ENCODE measurements around the gene PHF21A. TPM values are rescaled to one million over a fixed set of nuclear protein-coding genes. Genes with fewer than 3 reads are reported as not detected.

The PHF21A gene
- total RNA-seq, 4 donors from 2014 or later, result 8.9 to 118 (median 34.4) TPM

- Histone ChIP-seq H3K9me3 (no peaks in the 10 kb centered on the region), H3K27ac (no peak overlapping the region)
- TF ChIP-seq CTCF (IDR thresholded peaks at IDR 0.05), result no peak
- no peak for TF ChIP-seq POLR2A (IDR thresholded peaks at IDR 0.05)
These were observed 57.0 kb downstream of the PHF21A start for GRCh38 chr11:46064221-46064620.

GRCh38 chr11:46063138-46063537 lies 58.1 kb downstream of the PHF21A start:
- H3K4me3 ChIP-seq, result no peak overlapping the region
- no peaks in the 10 kb centered on the region for H3K36me3 ChIP-seq
- H3K27me3 ChIP-seq, result no peaks in the 10 kb centered on the region
- H3K9me3 ChIP-seq, result no peaks in the 10 kb centered on the region
- no peak for DNase-seq
- H3K4me1 ChIP-seq, result no peaks in the 10 kb centered on the region
- H3K27ac ChIP-seq, result no peak overlapping the region
- TF ChIP-seq POLR2A (IDR thresholded peaks at IDR 0.05), result no peak
- no peak for TF ChIP-seq CTCF (IDR thresholded peaks at IDR 0.05)

More at GRCh38 chr11:46064221-46064620, 57.0 kb downstream of the PHF21A start:
- DNase-seq, result no peak
- Histone ChIP-seq H3K4me3 (no peak overlapping the region), H3K36me3 (no peaks in the 10 kb centered on the region), H3K4me1 (no peaks in the 10 kb centered on the region), H3K27me3 (no peaks in the 10 kb centered on the region)

DNA sequence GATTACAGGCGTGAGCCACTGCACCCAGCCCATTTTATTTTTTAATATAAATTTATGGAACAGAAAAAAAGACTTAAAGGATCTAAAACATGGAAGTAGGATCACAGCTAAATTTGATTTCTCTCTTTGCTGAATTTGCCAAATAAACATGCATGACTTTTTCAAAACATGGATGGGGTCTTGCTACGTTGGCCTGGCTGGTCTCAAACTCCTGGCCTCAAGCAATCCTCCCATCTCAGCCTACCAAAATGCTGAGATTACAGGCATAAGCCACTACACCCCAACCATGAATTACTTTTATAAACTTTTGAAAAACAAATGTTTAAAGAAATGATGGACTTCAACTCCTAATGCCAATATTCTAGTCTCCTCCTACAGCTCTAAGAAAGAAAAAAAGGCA lies 61.2 kb downstream of the PHF21A start:
- H3K27ac ChIP-seq, result no peak overlapping the region
- H3K4me3 ChIP-seq, result no peak overlapping the region
- H3K27me3 ChIP-seq, result no peaks in the 10 kb centered on the region
- no peak for DNase-seq
- no peaks in the 10 kb centered on the region for H3K9me3 ChIP-seq
- TF ChIP-seq CTCF (IDR thresholded peaks at IDR 0.05) (no peak), POLR2A (IDR thresholded peaks at IDR 0.05) (no peak)
- no peaks in the 10 kb centered on the region for H3K36me3 ChIP-seq
- H3K4me1 ChIP-seq, result peaks cover 0 to 3% (median 0%) of the 10 kb centered on the region in 4 donors

DNA sequence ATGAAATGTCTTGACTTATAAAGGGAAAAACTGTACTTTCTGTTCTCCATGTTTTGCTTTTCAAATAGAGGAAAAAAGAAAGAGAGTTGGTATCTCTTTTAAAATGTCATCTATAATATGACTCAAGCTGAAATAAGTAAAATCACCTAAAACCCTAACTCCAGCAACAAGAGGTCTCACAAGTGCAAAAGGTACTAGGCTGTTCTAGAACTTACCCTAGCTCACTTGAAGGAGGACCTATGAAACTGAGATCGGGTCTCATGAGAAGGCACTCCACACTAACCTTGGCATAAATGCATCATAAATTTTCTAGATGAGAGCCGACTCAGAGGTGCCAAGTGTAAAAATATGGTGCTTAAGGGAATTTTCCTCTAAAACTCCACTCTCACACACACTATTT lies 63.8 kb downstream of the PHF21A start:
- TF ChIP-seq CTCF (IDR thresholded peaks at IDR 0.05) (no peak), POLR2A (IDR thresholded peaks at IDR 0.05) (no peak)
- no peak overlapping the region for H3K27ac ChIP-seq
- H3K27me3 ChIP-seq, result no peaks in the 10 kb centered on the region
- H3K4me1 ChIP-seq, result peaks cover 0 to 3% (median 0%) of the 10 kb centered on the region in 4 donors
- no peaks in the 10 kb centered on the region for H3K36me3 ChIP-seq
- H3K4me3 ChIP-seq, result no peak overlapping the region
- DNase-seq, result no peak
- H3K9me3 ChIP-seq, result no peaks in the 10 kb centered on the region

GRCh38 chr11:46055371-46055770 lies 65.9 kb downstream of the PHF21A start:
- no peaks in the 10 kb centered on the region for H3K36me3 ChIP-seq
- no peak overlapping the region for H3K27ac ChIP-seq
- no peak for DNase-seq
- H3K4me1 ChIP-seq, result peaks cover 0 to 3% (median 0%) of the 10 kb centered on the region in 4 donors
- no peak overlapping the region for H3K4me3 ChIP-seq
- H3K9me3 ChIP-seq, result no peaks in the 10 kb centered on the region
- no peaks in the 10 kb centered on the region for H3K27me3 ChIP-seq
- no peak for TF ChIP-seq CTCF (IDR thresholded peaks at IDR 0.05)
- no peak for TF ChIP-seq POLR2A (IDR thresholded peaks at IDR 0.05)

- Histone ChIP-seq H3K4me3 (no peak overlapping the region), H3K36me3 (no peaks in the 10 kb centered on the region), H3K27ac (no peak overlapping the region), H3K4me1 (no peaks in the 10 kb centered on the region), H3K9me3 (no peaks in the 10 kb centered on the region), H3K27me3 (no peaks in the 10 kb centered on the region)
- no peak for TF ChIP-seq CTCF (IDR thresholded peaks at IDR 0.05)
- DNase-seq, result no peak
These were observed 70.2 kb downstream of the PHF21A start for GRCh38 chr11:46051102-46051501.
